Mesenchymal stem cell (in vitro differentiated cells and primary cell): ENCODE measurements around the gene ARFRP1.

ENCODE experiments used
- DNase-seq: peaks from one replicate; pipeline ENCODE4 v3.0.0-alpha.2; 2013
- H2AFZ ChIP-seq: one replicate; pipeline ENCODE4 v1.6.1; 2013; ENCODE audit warnings: low read depth, mild to moderate bottlenecking, control low read depth, inconsistent platforms, low read length, moderate library complexity
- H2AK5ac ChIP-seq: 2 replicates; pipeline ENCODE4 v1.6.1; 2013; ENCODE audit warnings: low read length, moderate library complexity, mild to moderate bottlenecking, inconsistent platforms; ENCODE audit not compliant: severe bottlenecking
- H2BK120ac ChIP-seq: one replicate; pipeline ENCODE4 v1.6.1; 2013; ENCODE audit warnings: low read depth, mild to moderate bottlenecking, inconsistent platforms, low read length, moderate library complexity
- H2BK12ac ChIP-seq, 2 experiments: one replicate each; pipeline ENCODE4 v1.6.1; 2013; ENCODE audit warnings: inconsistent platforms in 2 of 2, low read length in 2 of 2, mild to moderate bottlenecking in 2 of 2, moderate library complexity in 2 of 2, control low read depth in 1 of 2
- H2BK15ac ChIP-seq: one replicate; pipeline ENCODE4 v1.6.1; 2013; ENCODE audit warnings: mild to moderate bottlenecking, low read depth, inconsistent platforms; ENCODE audit not compliant: poor library complexity, severe bottlenecking
- H2BK5ac ChIP-seq: 2 replicates; pipeline ENCODE4 v1.6.1; 2013; ENCODE audit warnings: low read depth, mild to moderate bottlenecking, low read length, control low read depth, inconsistent platforms; ENCODE audit not compliant: poor library complexity, severe bottlenecking
- H3K14ac ChIP-seq, 2 experiments: one replicate each; pipeline ENCODE4 v1.6.1; 2013; ENCODE audit warnings: inconsistent platforms in 2 of 2, low read length in 2 of 2, control low read depth in 1 of 2, mild to moderate bottlenecking in 1 of 2, moderate library complexity in 1 of 2
- H3K18ac ChIP-seq, 2 experiments: one replicate each; pipeline ENCODE4 v1.6.1; 2013; ENCODE audit warnings: inconsistent platforms in 2 of 2, low read length in 2 of 2, control low read depth in 1 of 2, low read depth in 1 of 2, mild to moderate bottlenecking in 1 of 2
- H3K23ac ChIP-seq, 2 experiments: one replicate each; pipeline ENCODE4 v1.6.1; 2013; ENCODE audit warnings: inconsistent platforms in 2 of 2, low read length in 2 of 2, mild to moderate bottlenecking in 2 of 2, moderate library complexity in 2 of 2, control low read depth in 1 of 2
- H3K27ac ChIP-seq: 2 replicates; pipeline ENCODE4 v1.5.1; 2013; ENCODE audit warnings: mild to moderate bottlenecking, moderate library complexity, low read length, control low read depth, inconsistent platforms; ENCODE audit not compliant: poor library complexity, severe bottlenecking
- H3K27me3 ChIP-seq, 2 experiments: 2 replicates each; pipeline versions ENCODE4 v1.6.1 to v1.7.0; 2013; ENCODE audit warnings: low read length in 2 of 2, mild to moderate bottlenecking in 2 of 2, moderate library complexity in 2 of 2, control low read depth in 1 of 2, inconsistent platforms in 1 of 2; ENCODE audit not compliant: control insufficient read depth in 1 of 2, insufficient read depth in 1 of 2
- H3K36me3 ChIP-seq, 2 experiments: 2 replicates each; pipeline versions ENCODE4 v1.6.1 to v1.7.0; 2013; ENCODE audit warnings: low read length in 2 of 2, control low read depth in 1 of 2, inconsistent platforms in 1 of 2, low read depth in 1 of 2, mild to moderate bottlenecking in 1 of 2; ENCODE audit not compliant: insufficient read depth in 2 of 2, control insufficient read depth in 1 of 2
- H3K4ac ChIP-seq, 2 experiments: one replicate each; pipeline ENCODE4 v1.6.1; 2013; ENCODE audit warnings: inconsistent platforms in 2 of 2, low read length in 2 of 2, mild to moderate bottlenecking in 2 of 2, moderate library complexity in 2 of 2, control low read depth in 1 of 2, low read depth in 1 of 2
- H3K4me1 ChIP-seq: 2 replicates; pipeline ENCODE4 v1.6.1; 2013; ENCODE audit warnings: low read depth, low read length, control low read depth; ENCODE audit not compliant: control insufficient read depth, insufficient read depth
- H3K4me2 ChIP-seq: 2 replicates; pipeline ENCODE4 v1.6.1; 2013; ENCODE audit warnings: low read length, mild to moderate bottlenecking, inconsistent platforms; ENCODE audit not compliant: poor library complexity, severe bottlenecking
- H3K4me3 ChIP-seq, 2 experiments: 2 replicates each; pipeline versions ENCODE4 v1.5.1 to v1.7.0; 2013; ENCODE audit warnings: low read length in 2 of 2, mild to moderate bottlenecking in 2 of 2, control low read depth in 1 of 2, low read depth in 1 of 2; ENCODE audit not compliant: insufficient read depth in 1 of 2
- H3K79me1 ChIP-seq: replicated peaks from 2 replicates; pipeline ENCODE4 v1.6.1; 2013; ENCODE audit warnings: mild to moderate bottlenecking, control low read depth, low read length, inconsistent platforms; ENCODE audit not compliant: poor library complexity, severe bottlenecking
- H3K9ac ChIP-seq: 2 replicates; pipeline ENCODE4 v1.7.0; 2013; ENCODE audit warnings: mild to moderate bottlenecking, low read length, moderate library complexity
- H3K9me3 ChIP-seq: 2 replicates; pipeline ENCODE4 v1.7.0; 2013; ENCODE audit warnings: mild to moderate bottlenecking, low read length; ENCODE audit not compliant: control insufficient read depth
- H4K8ac ChIP-seq: one replicate; pipeline ENCODE4 v1.6.1; 2013; ENCODE audit warnings: inconsistent platforms, mild to moderate bottlenecking, low read length, moderate library complexity
- H4K91ac ChIP-seq: one replicate; pipeline ENCODE4 v1.6.1; 2013; ENCODE audit warnings: mild to moderate bottlenecking, low read length, inconsistent platforms
- WGBS: methylation state at CpG from one replicate; pipeline ENCODE4 v1.1.7; 2013; ENCODE audit warnings: mixed read lengths; 5-methylcytosine and 5-hydroxymethylcytosine counted together

Gene ARFRP1

DNA sequence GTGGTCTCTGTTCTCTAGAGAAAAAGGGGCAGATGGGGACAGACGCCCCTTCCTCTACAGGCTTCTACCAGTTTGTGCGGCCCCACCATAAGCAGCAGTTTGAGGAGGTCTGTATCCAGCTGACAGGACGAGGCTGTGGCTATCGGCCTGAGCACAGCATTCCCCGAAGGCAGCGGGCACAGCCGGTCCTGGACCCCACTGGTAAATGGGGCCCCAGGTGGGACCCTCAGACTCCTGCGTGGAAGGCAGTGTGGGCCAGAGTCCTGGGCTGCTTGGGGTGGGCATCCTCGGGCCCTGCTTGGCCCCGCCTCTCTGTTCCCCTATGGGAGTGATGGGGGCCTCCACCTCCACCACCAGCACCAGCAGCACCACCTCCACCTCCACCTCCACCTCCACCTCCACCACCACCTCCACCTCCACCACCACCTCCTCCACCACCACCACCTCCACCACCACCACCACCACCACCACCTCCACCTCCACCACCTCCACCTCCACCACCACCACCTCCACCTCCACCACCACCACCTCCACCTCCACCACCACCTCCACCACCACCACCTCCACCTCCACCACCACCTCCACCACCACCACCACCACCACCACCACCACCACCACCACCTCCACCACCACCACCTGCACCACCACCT is 14.6 kb downstream of the ARFRP1 start:
- Histone ChIP-seq H3K4me1 (peaks cover 44% of the 10 kb centered on the region), H2BK15ac (peak overlapping the region; percentile 8), H3K4me3 (no peak overlapping the region), H3K18ac (no peak overlapping the region), H2BK5ac (no peak overlapping the region), H3K27me3 (no peaks in the 10 kb centered on the region), H2BK12ac (no peak overlapping the region), H4K91ac (no peak overlapping the region), H3K23ac (no peak overlapping the region), H3K9me3 (no peaks in the 10 kb centered on the region), H3K36me3 (peaks cover 4 to 67% of the 10 kb centered on the region in 2 experiments), H2BK120ac (no peak overlapping the region), H2AK5ac (no peak overlapping the region), H3K4me2 (no peak overlapping the region), H4K8ac (no peak overlapping the region), H3K79me1 (peaks cover 12% of the 10 kb centered on the region), H3K4ac (no peak overlapping the region), H3K27ac (no peak overlapping the region), H3K9ac (no peak overlapping the region), H3K14ac (no peak overlapping the region), H2AFZ (no peak overlapping the region)
- no peak for DNase-seq
- 91% methylated on average over 7 of the region's 10 CpGs for WGBS

DNA sequence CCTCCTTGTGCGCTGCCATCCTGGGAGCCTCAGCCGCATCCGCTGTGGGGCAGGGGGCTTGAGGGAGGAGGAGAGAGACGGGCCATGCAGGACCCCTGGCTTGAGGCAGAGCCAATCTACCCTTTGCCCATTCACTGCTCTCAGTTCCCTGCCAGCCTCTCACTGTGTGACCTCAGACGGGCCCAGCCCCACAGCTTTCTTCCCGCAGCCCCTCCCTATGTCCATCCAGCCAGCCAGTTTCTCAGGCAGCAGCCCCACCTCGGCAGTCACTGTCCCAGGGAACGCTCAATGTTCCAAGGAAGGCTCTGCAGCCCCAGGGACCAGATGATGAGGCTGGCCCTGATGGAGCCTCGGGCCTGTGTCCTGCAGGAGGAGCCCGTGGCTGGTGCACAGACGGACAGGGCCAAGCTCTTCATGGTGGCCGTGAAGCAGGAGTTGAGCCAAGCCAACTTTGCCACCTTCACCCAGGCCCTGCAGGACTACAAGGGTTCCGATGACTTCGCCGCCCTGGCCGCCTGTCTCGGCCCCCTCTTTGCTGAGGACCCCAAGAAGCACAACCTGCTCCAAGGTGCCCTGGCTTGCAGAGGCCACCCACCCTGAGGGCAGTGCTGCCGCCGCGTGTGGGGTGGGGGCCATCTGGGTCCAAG is 15.2 kb downstream of the ARFRP1 start:
- DNase-seq = no peak
- peaks cover 4 to 69% of the 10 kb centered on the region in 2 experiments for H3K36me3 ChIP-seq
- no peak overlapping the region for H4K8ac ChIP-seq
- no peak overlapping the region for H2AFZ ChIP-seq
- no peaks in the 10 kb centered on the region for H3K9me3 ChIP-seq
- no peak overlapping the region for H3K9ac ChIP-seq
- H2BK120ac ChIP-seq = no peak overlapping the region
- no peak overlapping the region for H2AK5ac ChIP-seq
- H3K18ac ChIP-seq = no peak overlapping the region
- H2BK15ac ChIP-seq = peak overlapping the region; percentile 45
- no peaks in the 10 kb centered on the region for H3K27me3 ChIP-seq
- H3K4ac ChIP-seq = no peak overlapping the region
- 89% methylated on average over 19 of the region's 20 CpGs for WGBS
- no peak overlapping the region for H3K4me2 ChIP-seq
- peaks cover 42% of the 10 kb centered on the region for H3K4me1 ChIP-seq
- peak overlapping the region in 1 of 2 experiments; percentile 3 for H2BK12ac ChIP-seq
- no peak overlapping the region for H3K27ac ChIP-seq
- H2BK5ac ChIP-seq = no peak overlapping the region
- no peak overlapping the region for H3K23ac ChIP-seq
- peaks cover 12% of the 10 kb centered on the region for H3K79me1 ChIP-seq
- no peak overlapping the region for H3K4me3 ChIP-seq
- H4K91ac ChIP-seq = peak overlapping the region; percentile 22
- H3K14ac ChIP-seq = no peak overlapping the region

GRCh38 chr20:63691711-63692435 is 15.9 kb downstream of the ARFRP1 start:
- Histone ChIP-seq H2BK5ac (no peak overlapping the region), H2AFZ (no peak overlapping the region), H4K91ac (peak overlapping the region; percentile 16), H4K8ac (no peak overlapping the region), H3K4ac (no peak overlapping the region), H3K14ac (no peak overlapping the region), H3K27ac (no peak overlapping the region), H3K4me3 (no peak overlapping the region), H3K18ac (no peak overlapping the region), H3K79me1 (peaks cover 8% of the 10 kb centered on the region), H3K27me3 (no peaks in the 10 kb centered on the region), H3K36me3 (peaks cover 4 to 63% of the 10 kb centered on the region in 2 experiments), H3K9me3 (no peaks in the 10 kb centered on the region), H2AK5ac (no peak overlapping the region), H2BK120ac (no peak overlapping the region), H3K4me1 (peaks cover 42% of the 10 kb centered on the region), H3K4me2 (no peak overlapping the region), H3K23ac (no peak overlapping the region), H2BK12ac (no peak overlapping the region), H2BK15ac (no peak overlapping the region), H3K9ac (no peak overlapping the region)
- WGBS = 95% methylated on average over 17 of the region's 21 CpGs
- DNase-seq = no peak
